Coronary artery (tissue), 2 donors: ENCODE data around the gene CRYBB3.

Source experiments
- DNase-seq: peaks from one replicate; pipeline ENCODE4 v3.0.0-alpha.2; 2017; ENCODE audit warnings: low spot score
- H3K27ac ChIP-seq, 2 donors: fragments of 200-600 bp; sonication (generic); one replicate each; pipeline ENCODE4 v1.5.1; 2016 to 2019
- H3K4me3 ChIP-seq: fragments of 200-600 bp; sonication (generic); 2 replicates; pipeline ENCODE4 v1.5.1; 2016; ENCODE audit warnings: mild to moderate bottlenecking, moderate library complexity
- TF ChIP-seq, protein P1 (sequence below): fragments of 200-600 bp; sonication (generic); IDR thresholded peaks from one replicate; pipeline ENCODE4 v1.5.1; 2019; ENCODE audit warnings: antibody characterized with exemption

Gene CRYBB3

DNA sequence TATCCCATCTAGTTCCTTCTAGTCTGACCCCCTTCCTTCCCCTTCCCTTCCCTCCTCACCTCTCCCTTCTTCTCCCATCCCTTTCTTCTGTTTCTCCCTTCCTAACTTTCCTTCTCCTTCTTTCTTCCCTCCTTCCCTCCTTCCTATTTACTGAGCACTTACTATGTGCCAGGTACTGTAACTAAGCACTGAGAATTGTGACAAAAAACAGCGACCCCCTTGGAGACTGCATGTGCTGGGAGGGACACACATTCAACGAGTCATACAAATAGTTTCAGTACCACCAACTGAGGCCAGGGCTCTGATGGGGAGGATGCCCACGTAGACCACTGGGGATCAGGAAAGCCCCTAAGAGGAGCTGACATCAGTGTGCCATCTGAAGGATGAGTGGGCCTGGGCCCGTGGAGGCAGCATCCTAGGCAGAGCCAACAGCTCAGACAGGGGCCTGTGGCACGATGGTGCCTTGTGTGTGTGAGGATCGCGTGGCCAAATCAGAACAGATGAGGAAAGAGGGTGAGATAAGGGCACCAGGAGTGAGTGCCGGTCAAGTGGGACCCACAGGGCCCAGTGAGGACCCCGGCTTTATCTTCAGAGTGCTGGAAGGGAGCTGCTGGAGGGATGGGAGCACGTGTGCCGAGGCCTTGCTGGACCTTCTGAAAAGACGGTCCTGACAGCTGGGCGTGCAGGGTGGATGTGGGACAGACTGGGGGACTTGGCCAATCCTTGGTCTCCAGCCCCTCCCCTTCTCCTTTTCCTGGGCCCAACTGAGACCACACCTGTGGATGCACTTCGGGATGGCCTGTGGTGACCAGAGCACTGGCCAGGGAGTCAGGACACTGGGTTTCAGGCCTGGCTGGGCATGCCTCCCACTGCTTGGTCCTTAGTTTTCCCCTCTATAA lies 38.4 kb upstream of the CRYBB3 start:
- no peak for DNase-seq
- no peak overlapping the region for H3K4me3 ChIP-seq
- TF ChIP-seq, protein P1, sequence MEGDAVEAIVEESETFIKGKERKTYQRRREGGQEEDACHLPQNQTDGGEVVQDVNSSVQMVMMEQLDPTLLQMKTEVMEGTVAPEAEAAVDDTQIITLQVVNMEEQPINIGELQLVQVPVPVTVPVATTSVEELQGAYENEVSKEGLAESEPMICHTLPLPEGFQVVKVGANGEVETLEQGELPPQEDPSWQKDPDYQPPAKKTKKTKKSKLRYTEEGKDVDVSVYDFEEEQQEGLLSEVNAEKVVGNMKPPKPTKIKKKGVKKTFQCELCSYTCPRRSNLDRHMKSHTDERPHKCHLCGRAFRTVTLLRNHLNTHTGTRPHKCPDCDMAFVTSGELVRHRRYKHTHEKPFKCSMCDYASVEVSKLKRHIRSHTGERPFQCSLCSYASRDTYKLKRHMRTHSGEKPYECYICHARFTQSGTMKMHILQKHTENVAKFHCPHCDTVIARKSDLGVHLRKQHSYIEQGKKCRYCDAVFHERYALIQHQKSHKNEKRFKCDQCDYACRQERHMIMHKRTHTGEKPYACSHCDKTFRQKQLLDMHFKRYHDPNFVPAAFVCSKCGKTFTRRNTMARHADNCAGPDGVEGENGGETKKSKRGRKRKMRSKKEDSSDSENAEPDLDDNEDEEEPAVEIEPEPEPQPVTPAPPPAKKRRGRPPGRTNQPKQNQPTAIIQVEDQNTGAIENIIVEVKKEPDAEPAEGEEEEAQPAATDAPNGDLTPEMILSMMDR = no peak
- no peak overlapping the region for H3K27ac ChIP-seq

- Histone ChIP-seq H3K27ac (no peak overlapping the region), H3K4me3 (no peak overlapping the region)
- no peak for DNase-seq
- TF ChIP-seq, protein P1 = no peak
These were observed 37.6 kb upstream of the CRYBB3 start for GRCh38 chr22:25161916-25162530.

GRCh38 chr22:25162561-25162960 lies 37.1 kb upstream of the CRYBB3 start:
- Histone ChIP-seq H3K27ac (no peak overlapping the region), H3K4me3 (no peak overlapping the region)
- TF ChIP-seq, protein P1 = no peak
- no peak for DNase-seq

DNA sequence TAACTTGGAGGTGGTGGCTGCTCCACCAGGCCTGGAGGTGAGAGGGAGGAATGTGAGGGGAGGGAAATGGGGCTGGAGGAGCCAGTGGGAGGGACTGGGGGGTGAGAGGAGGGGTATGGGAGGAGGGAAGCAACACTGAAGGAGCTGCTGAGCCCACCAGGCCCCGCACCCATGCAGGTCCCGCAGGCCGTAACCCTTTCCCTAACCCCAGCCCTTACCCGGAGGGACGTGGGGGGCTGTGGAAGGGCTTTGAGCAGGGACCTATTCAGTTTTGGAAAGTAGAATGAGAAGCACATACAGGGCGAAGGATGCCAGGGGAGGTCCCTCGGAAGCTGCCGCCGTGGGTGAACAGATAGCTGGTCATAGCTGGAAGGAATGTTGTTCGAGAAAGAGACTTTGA lies 33.9 kb upstream of the CRYBB3 start:
- H3K4me3 ChIP-seq = no peak overlapping the region
- TF ChIP-seq, protein P1 = no peak
- DNase-seq = no peak
- no peak overlapping the region for H3K27ac ChIP-seq

DNA sequence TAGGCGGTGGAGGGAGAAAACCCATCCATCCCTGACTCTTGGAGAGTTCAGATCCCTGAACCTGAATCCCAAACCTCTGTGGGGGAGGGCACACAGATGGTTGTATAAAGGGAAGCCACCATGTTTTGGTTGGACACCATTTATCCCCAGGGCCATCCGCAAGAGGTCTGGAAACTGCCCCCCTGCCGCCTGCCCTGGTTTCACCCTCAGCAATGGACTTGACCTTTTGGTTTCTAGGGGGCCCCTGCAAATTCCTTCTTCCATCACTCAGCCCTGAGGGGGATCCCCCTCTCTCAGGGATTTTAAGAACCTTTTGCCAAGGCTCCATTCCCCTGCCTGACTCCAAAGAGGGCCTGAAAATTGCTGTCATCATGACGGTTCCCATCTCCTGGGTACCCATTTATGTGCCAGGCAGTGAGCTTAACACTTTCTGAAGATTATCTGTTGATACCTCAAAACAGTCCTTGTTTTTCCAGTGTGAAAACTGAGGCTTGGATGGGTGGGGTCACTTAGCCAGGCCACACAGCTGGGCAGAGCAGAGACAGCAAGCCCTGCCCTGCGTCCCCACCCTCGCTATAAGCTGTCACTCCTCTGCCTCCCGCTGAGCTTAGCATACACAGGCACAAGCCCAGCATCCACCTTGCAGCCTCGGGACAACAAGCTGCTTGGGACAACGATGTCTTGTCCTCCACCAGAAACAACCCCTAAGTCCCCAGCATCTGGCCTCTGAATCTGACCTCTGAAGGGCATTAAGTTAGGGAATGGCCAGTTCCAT lies 33.2 kb upstream of the CRYBB3 start:
- TF ChIP-seq, protein P1 = no peak
- DNase-seq = peak; percentile 65
- H3K4me3 ChIP-seq = no peak overlapping the region
- H3K27ac ChIP-seq = no peak overlapping the region

DNA sequence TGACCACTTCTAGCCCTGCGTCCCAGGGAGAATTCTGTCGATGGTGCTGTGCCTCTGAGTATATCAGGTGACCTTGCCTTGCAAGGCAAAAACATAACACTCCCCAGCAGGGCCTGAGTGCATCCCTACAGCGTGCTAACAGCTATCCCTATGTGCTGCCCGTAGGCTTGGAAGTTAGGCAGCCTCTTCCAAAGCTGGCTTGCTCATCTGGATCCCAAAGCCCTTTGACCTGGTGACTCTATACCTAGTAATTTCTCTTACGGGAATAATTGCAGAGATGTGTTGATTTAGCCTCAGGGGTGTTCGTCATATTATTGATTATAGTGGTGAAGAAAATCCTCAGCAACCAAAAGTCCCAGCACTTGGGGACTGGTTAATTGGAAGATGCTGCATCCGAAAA lies 32.6 kb upstream of the CRYBB3 start:
- H3K4me3 ChIP-seq = no peak overlapping the region
- TF ChIP-seq, protein P1 = no peak
- no peak for DNase-seq
- H3K27ac ChIP-seq = no peak overlapping the region
